HepG2 (cell line): ENCODE results near the gene MCFD2. TPM values are rescaled to one million over a fixed set of nuclear protein-coding genes. Genes with fewer than 3 reads are reported as not detected.

Experiments
- ATAC-seq: fragments of 200-7000 bp; cut with Tn5 transposase; 3 replicates; pipeline ENCODE4 v1.9.1; 2020; ENCODE audit warnings: mild to moderate bottlenecking, moderate library complexity
- BruUV-seq: library from RNA; stranded (reverse); fragments of 400-500 nt; replicated peaks from 2 replicates; lab custom pipeline; 2021; lab: Mats Ljungman, UMichigan
- CTCF ChIA-PET: fragments of 300-600 bp; formaldehyde crosslinking; extraction: SDS; loops from one replicate; lab custom pipeline; 2021; ENCODE audit warnings: low total read pairs, inconsistent platforms, low intra/inter-chr PET ratio; lab: Yijun Ruan, JAX
- POLR2A ChIA-PET: fragments of 350-600 bp; sonication (Branson Sonifier 250); formaldehyde crosslinking; loops from one replicate; lab custom pipeline; 2020; ENCODE audit warnings: antibody characterized with exemption, inconsistent platforms; lab: Yijun Ruan, JAX
- DNase-seq: peaks from one replicate; pipeline ENCODE4 v3.0.0-alpha.2; 2015; ENCODE audit warnings: low spot score
- FAIRE-seq: peaks from 3 replicates; lab custom pipeline; 2011; peaks lifted over from hg19 to GRCh38; lab: Jason Lieb, UNC
- H2AFZ ChIP-seq: one replicate; pipeline ENCODE4 v1.6.1; 2011; ENCODE audit warnings: low read length, inconsistent platforms
- H3K27ac ChIP-seq: fragments of 300-600 bp; 3 replicates; pipeline ENCODE4 v1.8.0; 2011; ENCODE audit warnings: mixed run types, mild to moderate bottlenecking, mixed read lengths, low read length, inconsistent platforms; ENCODE audit not compliant: insufficient read depth; ENCODE audit errors: extremely low read length
- H3K27me3 ChIP-seq, 2 experiments: fragments of 200-600 bp in 1 of 2; 2 replicates in 1 of 2; 3 replicates in 1 of 2; pipeline versions ENCODE4 v1.6.0 to v1.8.0; 2011; ENCODE audit warnings: low read length in 2 of 2, mild to moderate bottlenecking in 2 of 2, moderate library complexity in 2 of 2, inconsistent platforms in 1 of 2; ENCODE audit not compliant: insufficient read depth in 2 of 2, control insufficient read depth in 1 of 2
- H3K36me3 ChIP-seq, 2 experiments: fragments of 200-600 bp in 1 of 2; replicated peaks in 1 of 2; 2 replicates in 1 of 2; 3 replicates in 1 of 2; pipeline versions ENCODE4 v1.5.1 to v1.8.0; 2011; ENCODE audit warnings: low read length in 2 of 2, inconsistent platforms in 1 of 2; ENCODE audit not compliant: insufficient read depth in 2 of 2, control insufficient read depth in 1 of 2
- H3K4me1 ChIP-seq: 2 replicates; pipeline ENCODE4 v1.5.1; 2012; ENCODE audit warnings: low read length, inconsistent platforms; ENCODE audit not compliant: insufficient read depth
- H3K4me2 ChIP-seq: 2 replicates; pipeline ENCODE4 v1.6.0; 2011; ENCODE audit warnings: low read depth, low read length, inconsistent platforms
- H3K4me3 ChIP-seq, 3 experiments: fragments of 200-600 bp in 1 of 3; sonication (generic), shearing (Covaris generic) in 1 of 3; replicated peaks in 1 of 3; 2 replicates each; pipeline ENCODE4 v1.5.1; 2011 to 2016; ENCODE audit warnings: low read length in 3 of 3, inconsistent platforms in 2 of 3, low read depth in 2 of 3, mild to moderate bottlenecking in 2 of 3, control low read depth in 1 of 3, mixed read lengths in 1 of 3; ENCODE audit not compliant: insufficient read depth in 1 of 3
- H3K79me2 ChIP-seq: one replicate; pipeline ENCODE4 v1.6.1; 2011; ENCODE audit warnings: low read length, inconsistent platforms; ENCODE audit not compliant: insufficient read depth
- H3K9ac ChIP-seq: 2 replicates; pipeline ENCODE4 v1.6.0; 2011; ENCODE audit warnings: mild to moderate bottlenecking, low read depth, low read length, inconsistent platforms; ENCODE audit not compliant: insufficient read depth
- H3K9me3 ChIP-seq: 2 replicates; pipeline ENCODE4 v1.5.1; 2012; ENCODE audit warnings: mild to moderate bottlenecking, low read length
- H4K20me1 ChIP-seq: 2 replicates; pipeline ENCODE4 v1.6.0; 2011; ENCODE audit warnings: inconsistent platforms, mild to moderate bottlenecking, low read length, moderate library complexity; ENCODE audit not compliant: insufficient read depth
- CEBPB ChIP-seq: IDR thresholded peaks from 2 replicates; pipeline ENCODE4 v1.6.1; 2011; ENCODE audit warnings: low read depth, low read length, improper control_type of control experiment, borderline replicate concordance
- HBP1 ChIP-seq: IDR thresholded peaks from 2 replicates; pipeline ENCODE4 v1.6.1; 2016; ENCODE audit warnings: low read depth, control low read depth
- NFIC ChIP-seq: IDR thresholded peaks from 2 replicates; pipeline ENCODE4 v1.6.1; 2012; ENCODE audit warnings: mild to moderate bottlenecking, low read length, inconsistent platforms
- SOX5 ChIP-seq: IDR thresholded peaks from 2 replicates; pipeline ENCODE4 v1.6.1; 2016; ENCODE audit warnings: borderline replicate concordance
- TERF1 ChIP-seq: sonication (generic); formaldehyde crosslinking; IDR thresholded peaks from 2 replicates; pipeline ENCODE4 v1.8.0; 2022; ENCODE audit warnings: mild to moderate bottlenecking, missing genetic modification reagents, moderate library complexity
- TSC22D2 ChIP-seq: sonication (generic); formaldehyde crosslinking; IDR thresholded peaks from 2 replicates; pipeline ENCODE4 v1.5.1; 2020; ENCODE audit warnings: missing genetic modification reagents, mild to moderate bottlenecking, borderline replicate concordance
- ZFP91 ChIP-seq: sonication (generic); formaldehyde crosslinking; IDR thresholded peaks from 2 replicates; pipeline ENCODE4 v1.9.0; 2022; ENCODE audit warnings: missing genetic modification reagents, mild to moderate bottlenecking, borderline replicate concordance
- ZNF354B ChIP-seq: sonication (generic); formaldehyde crosslinking; IDR thresholded peaks from 2 replicates; pipeline ENCODE4 v1.8.0; 2022; ENCODE audit warnings: mild to moderate bottlenecking, missing genetic modification reagents
- ZNF362 ChIP-seq: sonication (generic); formaldehyde crosslinking; IDR thresholded peaks from 2 replicates; pipeline ENCODE4 v1.4.0; 2020; ENCODE audit warnings: missing genetic modification reagents, mild to moderate bottlenecking, borderline replicate concordance
- ZSCAN25 ChIP-seq: sonication (generic); formaldehyde crosslinking; IDR thresholded peaks from 2 replicates; pipeline ENCODE4 v1.8.0; 2022; ENCODE audit warnings: mild to moderate bottlenecking, missing genetic modification reagents
- in situ Hi-C: cut with HindIII; loops from 2 replicates; pipeline ENCODE4 v1.10.0; 2017; ENCODE audit warnings: low pct_unique_long_range_greater_than_20kb; ENCODE audit not compliant: extremely low pct_ligation_motif_present
- intact Hi-C: fragments of 100-400 bp; cut with micrococcal nuclease; formaldehyde crosslinking; loops from one replicate; pipeline ENCODE4 v1.10.0; 2022; ENCODE audit not compliant: unreplicated experiment
- polyA plus RNA-seq, 8 experiments: library from polyadenylated mRNA; depleted of rRNA in 3 of 8; stranded (reverse) in 7 of 8; unstranded in 1 of 8; fragments of >200 nt; fragmentation: Illumina TruSeq in 4 of 8; extraction: Trizol in 4 of 8; gene quantifications; 2 replicates each; pipeline versions ENCODE4 v1.2.1 to v1.2.3, GENCODE V29; 2011 to 2016; ENCODE audit warnings: low read depth in 4 of 8, missing spikeins in 1 of 8, mixed read lengths in 1 of 8; ENCODE audit not compliant: insufficient read depth in 1 of 8
- total RNA-seq, 5 experiments: library from RNA; depleted of rRNA; stranded (reverse); fragments of >200 nt; fragmentation: Illumina TruSeq; extraction: Trizol; gene quantifications; 2 replicates each; pipeline ENCODE4 v1.2.3, GENCODE V29; 2016; ENCODE audit warnings: low read depth in 1 of 5

The MCFD2 gene
- total and polyA plus RNA-seq, 2 of the 13 experiments (the other 11 are each of a cell fraction or from before 2014, with no cell fraction given) = 183 to 232 TPM

- TF ChIP-seq ZFP91 (CRISPR knock-in tag) (peak; percentile 85), ZSCAN25 (CRISPR knock-in tag) (no peak), ZNF362 (CRISPR knock-in tag) (peak; percentile 73; the same call in 1 of the 2 replicates), NFIC (no peak)
These were observed 8.4 kb upstream of the MCFD2 start (continued) for GRCh38 chr2:46924038-46924437.

GRCh38 chr2:46923041-46923528 is 7.5 kb upstream of the MCFD2 start:
- no TSS peak for BruUV-seq
- intact Hi-C loops = no loop called here
- POLR2A ChIA-PET = no interaction called here

More at GRCh38 chr2:46923041-46923528, 7.5 kb upstream of the MCFD2 start:
- Histone ChIP-seq H3K4me1 (peaks cover 24% of the 10 kb centered on the region), H2AFZ (no peak overlapping the region), H3K27ac (no peak overlapping the region), H3K4me3 (no peak overlapping the region), H4K20me1 (no peaks in the 10 kb centered on the region), H3K4me2 (no peak overlapping the region), H3K9ac (no peak overlapping the region), H3K9me3 (peaks cover 19% of the 10 kb centered on the region), H3K79me2 (no peaks in the 10 kb centered on the region), H3K36me3 (no peaks in the 10 kb centered on the region; a peak in 2 of 5 replicates), H3K27me3 (no peaks in the 10 kb centered on the region)
- in situ Hi-C loops = no loop called here
- FAIRE-seq = no peak
- ATAC-seq = peak; percentile 23; the same call in 1 of the 3 replicates
- no peak for TF ChIP-seq ZNF354B
- peak; percentile 59 for TF ChIP-seq CEBPB
- TF ChIP-seq TERF1 (CRISPR knock-in tag) = no peak
- TF ChIP-seq SOX5 = no peak
- no peak for TF ChIP-seq HBP1 (CRISPR knock-in tag)
- TF ChIP-seq TSC22D2 = no peak
- DNase-seq = no peak
- CTCF ChIA-PET = no interaction called here
